HUDEP-2 (cell line): ENCODE data around the gene ZNF385D.
A peak's percentile ranks its signal among the peaks of the same experiment; 100 is the strongest.

Experiments used
- DNase-seq, 76 experiments: peaks; one replicate each; lab custom pipeline; 2025; ENCODE audit not compliant: unreplicated experiment in 76 of 76; lab: John Stamatoyannopoulos, UW

Gene ZNF385D

GRCh38 chr3:21618695-21619094, 132.3 kb downstream of the ZNF385D start:
- no peak for DNase-seq

GRCh38 chr3:21613372-21614070, 137.5 kb downstream of the ZNF385D start:
- no peak for DNase-seq

GRCh38 chr3:21601178-21601577, 149.8 kb downstream of the ZNF385D start:
- no peak for DNase-seq

- DNase-seq = no peak
These were observed 151.1 kb downstream of the ZNF385D start for GRCh38 chr3:21599890-21600289.

GRCh38 chr3:21592828-21593227, 158.2 kb downstream of the ZNF385D start:
- no peak for DNase-seq

- DNase-seq = no peak
These were observed 163.1 kb downstream of the ZNF385D start for GRCh38 chr3:21587894-21588293.

GRCh38 chr3:21585216-21585740, 165.7 kb downstream of the ZNF385D start:
- no peak for DNase-seq

GRCh38 chr3:21573291-21573690, 177.7 kb downstream of the ZNF385D start:
- DNase-seq = no peak

- DNase-seq = no peak
These were observed 186.5 kb downstream of the ZNF385D start for GRCh38 chr3:21564531-21564930.

- DNase-seq = no peak
These were observed 188.8 kb downstream of the ZNF385D start for GRCh38 chr3:21562243-21562642.

GRCh38 chr3:21561472-21561871, 189.5 kb downstream of the ZNF385D start:
- DNase-seq = no peak

GRCh38 chr3:21551019-21551418, 200.0 kb downstream of the ZNF385D start:
- DNase-seq = peak in 1 of 76 experiments; percentile 37

- no peak for DNase-seq
These were observed 206.9 kb downstream of the ZNF385D start for GRCh38 chr3:21544076-21544462.

- DNase-seq = no peak
These were observed 207.5 kb downstream of the ZNF385D start for GRCh38 chr3:21543380-21544075.

- DNase-seq = no peak
These were observed 208.2 kb downstream of the ZNF385D start for GRCh38 chr3:21542656-21543379.

GRCh38 chr3:21540265-21540664, 210.7 kb downstream of the ZNF385D start:
- no peak for DNase-seq

- DNase-seq = no peak
These were observed 216.5 kb downstream of the ZNF385D start for GRCh38 chr3:21534462-21534861.

GRCh38 chr3:21533002-21533401, 218.0 kb downstream of the ZNF385D start:
- DNase-seq = no peak

GRCh38 chr3:21531909-21532308, 219.1 kb downstream of the ZNF385D start:
- DNase-seq = no peak

GRCh38 chr3:21528291-21528995, 222.6 kb downstream of the ZNF385D start:
- DNase-seq = no peak

- no peak for DNase-seq
These were observed 224.5 kb downstream of the ZNF385D start for GRCh38 chr3:21526461-21526860.
